Globus pallidus (tissue), 1 donor: ENCODE data around the gene LCP1.
"Not testable (repeated sequence)": the region's sequence is repeated elsewhere in the genome, so short reads cannot be mapped to it uniquely, and the experiment has no call there.

Experiments
- DNase-seq: peaks from one replicate; pipeline ENCODE4 v3.0.0-alpha.2; 2015; ENCODE audit warnings: low spot score

LCP1 gene, protein sequence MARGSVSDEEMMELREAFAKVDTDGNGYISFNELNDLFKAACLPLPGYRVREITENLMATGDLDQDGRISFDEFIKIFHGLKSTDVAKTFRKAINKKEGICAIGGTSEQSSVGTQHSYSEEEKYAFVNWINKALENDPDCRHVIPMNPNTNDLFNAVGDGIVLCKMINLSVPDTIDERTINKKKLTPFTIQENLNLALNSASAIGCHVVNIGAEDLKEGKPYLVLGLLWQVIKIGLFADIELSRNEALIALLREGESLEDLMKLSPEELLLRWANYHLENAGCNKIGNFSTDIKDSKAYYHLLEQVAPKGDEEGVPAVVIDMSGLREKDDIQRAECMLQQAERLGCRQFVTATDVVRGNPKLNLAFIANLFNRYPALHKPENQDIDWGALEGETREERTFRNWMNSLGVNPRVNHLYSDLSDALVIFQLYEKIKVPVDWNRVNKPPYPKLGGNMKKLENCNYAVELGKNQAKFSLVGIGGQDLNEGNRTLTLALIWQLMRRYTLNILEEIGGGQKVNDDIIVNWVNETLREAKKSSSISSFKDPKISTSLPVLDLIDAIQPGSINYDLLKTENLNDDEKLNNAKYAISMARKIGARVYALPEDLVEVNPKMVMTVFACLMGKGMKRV

DNA sequence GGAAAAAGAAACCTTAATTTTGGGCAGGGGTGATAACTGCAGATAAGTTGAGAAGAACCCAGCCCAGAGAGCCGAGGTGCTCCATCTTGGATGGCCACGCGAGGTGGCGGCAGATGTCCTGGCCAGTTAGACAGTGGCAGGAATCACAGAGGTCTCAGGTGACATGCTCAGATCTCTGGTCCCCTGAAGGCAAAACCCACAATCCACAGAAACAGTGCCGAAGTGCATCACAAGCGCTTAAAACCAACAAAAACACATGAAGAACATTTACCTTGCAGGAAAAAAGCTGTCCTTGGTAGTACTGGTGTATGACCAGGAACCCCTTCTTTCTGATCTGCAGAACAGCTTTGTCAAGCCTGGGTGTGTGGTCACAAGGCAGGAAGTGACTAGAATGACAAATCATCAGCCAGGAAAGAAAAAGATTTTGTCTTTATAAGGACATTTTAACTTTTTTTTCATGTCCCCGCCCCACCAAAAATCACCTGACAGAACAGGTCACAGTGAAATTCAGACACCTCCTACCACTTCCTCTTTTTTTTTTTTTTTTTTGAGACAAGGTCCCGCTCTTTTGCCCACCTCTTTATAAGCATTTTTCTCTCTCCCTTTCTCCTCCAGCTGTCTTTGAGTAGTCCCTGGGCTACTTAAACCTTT lies at the start of gene LCP1:
Gene LCP1, minus strand, starts transcription at position 338 of the 651 bp plus-strand sequence. CDS start 22,515 bp downstream, outside the sequence.
- DNase-seq: no peak

DNA sequence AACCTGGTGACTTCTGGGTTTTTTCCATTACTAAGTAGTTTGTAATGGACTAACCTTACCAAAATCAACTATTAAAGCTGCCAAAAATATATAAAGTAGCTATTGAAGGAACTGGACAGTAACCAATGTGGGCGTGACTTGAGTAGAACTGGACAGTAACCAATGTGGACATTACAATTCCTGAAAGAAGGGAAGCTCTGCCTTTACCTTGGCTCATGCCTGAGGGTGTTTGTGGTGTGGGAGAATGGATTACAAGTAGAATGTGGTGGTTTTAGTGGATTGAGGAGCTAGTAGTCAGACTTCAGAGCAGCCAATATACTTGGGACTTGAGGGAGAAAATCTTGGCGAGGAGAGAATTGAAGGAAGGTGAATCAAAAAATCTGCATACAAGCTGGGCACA lies 47.3 kb upstream of the LCP1 start:
- no peak for DNase-seq

GRCh38 chr13:46220234-46220633 lies 38.3 kb upstream of the LCP1 start:
- DNase-seq: not testable (repeated sequence)

GRCh38 chr13:46214741-46215140 lies 32.8 kb upstream of the LCP1 start:
- not testable (repeated sequence) for DNase-seq

- no peak for DNase-seq
Observed at GRCh38 chr13:46213242-46213641, 31.3 kb upstream of the LCP1 start.

- DNase-seq: peak; percentile 89
Observed at GRCh38 chr13:46211483-46212351, 29.7 kb upstream of the LCP1 start, which contains the start of gene LRRC63. TSS of gene LRRC63 (plus strand) at chr13:46211928. CDS start at chr13:46213035, 1,107 bp downstream.

GRCh38 chr13:46211116-46211482 lies 29.1 kb upstream of the LCP1 start:
- no peak for DNase-seq

- no peak for DNase-seq
Observed at GRCh38 chr13:46210362-46211083, 28.5 kb upstream of the LCP1 start.

- DNase-seq: no peak
Observed at GRCh38 chr13:46207828-46208227, 25.9 kb upstream of the LCP1 start.

- DNase-seq: no peak
Observed at GRCh38 chr13:46206143-46206542, 24.2 kb upstream of the LCP1 start.

DNA sequence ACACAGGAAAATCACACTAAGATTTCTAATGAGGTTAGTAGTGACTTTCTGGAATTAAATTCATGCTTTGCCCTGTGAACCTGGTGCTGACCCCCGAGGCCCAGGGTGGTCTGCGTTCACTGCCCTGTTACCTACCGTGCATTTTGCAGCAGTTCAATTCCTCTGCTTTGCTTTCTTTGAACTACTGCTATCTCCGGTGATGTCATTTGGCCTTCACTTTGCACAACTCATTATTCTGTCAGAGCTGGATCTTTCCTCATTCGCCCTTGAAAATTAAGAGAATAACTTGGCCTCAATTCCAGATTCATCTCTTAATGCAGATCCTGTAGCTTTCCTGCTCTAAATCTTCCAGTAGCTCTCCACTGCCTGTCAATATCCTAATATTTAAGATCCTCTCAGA lies 21.0 kb upstream of the LCP1 start:
- no peak for DNase-seq

DNA sequence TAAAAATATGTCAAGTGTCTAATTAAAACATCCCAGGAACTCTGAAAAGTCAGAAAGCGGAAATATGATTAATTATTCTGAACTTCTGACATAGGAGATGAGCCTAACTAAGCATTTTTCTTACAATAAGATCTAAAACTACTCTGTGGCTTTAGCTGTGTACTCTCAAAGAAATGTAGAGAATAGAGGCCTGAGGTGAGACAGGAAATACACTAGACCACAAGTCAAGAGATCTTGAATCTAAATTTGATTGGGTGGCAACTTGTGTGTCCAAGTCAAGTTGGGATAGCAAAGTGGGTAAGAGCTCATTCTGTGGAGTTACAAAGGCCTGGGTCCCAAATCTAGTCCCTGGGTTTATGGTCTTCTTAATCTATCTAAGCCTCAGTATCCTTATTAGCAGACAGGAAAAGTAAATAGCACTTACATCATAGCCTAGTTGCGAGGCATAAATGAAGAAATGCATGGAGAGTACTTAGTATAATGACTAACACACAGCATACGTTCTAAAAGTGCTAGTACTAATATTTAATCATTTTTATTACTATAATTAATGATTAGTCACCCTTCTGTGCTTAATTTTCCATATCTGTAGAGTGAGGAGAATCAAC lies 20.3 kb upstream of the LCP1 start:
- DNase-seq: no peak

DNA sequence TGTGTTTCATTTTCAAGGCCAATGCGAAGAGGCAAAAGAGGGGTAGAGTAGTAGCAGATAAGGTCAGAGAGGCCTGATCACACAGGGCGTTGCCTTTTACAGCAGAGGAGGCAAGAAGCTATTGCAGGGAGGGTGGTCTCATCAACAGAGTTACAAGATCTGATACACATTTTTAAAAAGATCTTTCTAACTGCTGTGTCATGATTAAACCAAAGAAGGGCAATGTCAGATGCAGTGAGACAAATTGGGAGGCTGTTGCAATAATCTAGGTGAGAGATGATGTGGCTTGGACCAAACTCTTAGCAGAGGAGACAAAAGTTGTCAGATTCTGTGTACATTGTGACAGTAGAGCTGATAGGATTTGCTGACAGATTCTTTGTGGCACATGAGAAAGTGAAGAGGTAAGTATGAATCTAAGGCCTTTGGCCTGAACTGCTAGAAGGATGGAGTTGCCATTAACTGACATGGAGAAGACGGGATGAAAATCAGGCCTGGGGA lies 16.8 kb upstream of the LCP1 start:
- DNase-seq: no peak

- no peak for DNase-seq
Observed at GRCh38 chr13:46197299-46198048, 15.5 kb upstream of the LCP1 start.

GRCh38 chr13:46195016-46195415 lies 13.0 kb upstream of the LCP1 start:
- DNase-seq: no peak

GRCh38 chr13:46192412-46192811 lies 10.4 kb upstream of the LCP1 start:
- DNase-seq: no peak

DNA sequence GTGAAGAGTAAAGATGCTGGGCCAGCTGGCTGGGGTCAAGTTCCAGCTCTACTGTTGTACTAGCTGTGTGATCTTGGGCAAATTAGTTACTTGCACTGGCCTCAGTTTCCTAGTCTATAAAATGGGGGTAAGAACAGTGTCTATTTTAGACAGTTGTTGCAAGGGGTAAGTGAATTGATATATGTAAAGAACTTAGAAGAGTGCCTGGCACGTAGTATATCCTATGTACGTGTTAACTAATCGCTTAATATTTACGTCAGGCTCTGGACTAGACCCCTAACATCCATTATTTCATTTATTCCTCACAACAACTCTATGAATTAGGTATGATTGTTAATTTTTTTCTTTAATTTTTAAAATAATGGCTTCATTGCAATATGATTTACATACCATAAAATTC lies 3.7 kb upstream of the LCP1 start:
- DNase-seq: no peak

DNA sequence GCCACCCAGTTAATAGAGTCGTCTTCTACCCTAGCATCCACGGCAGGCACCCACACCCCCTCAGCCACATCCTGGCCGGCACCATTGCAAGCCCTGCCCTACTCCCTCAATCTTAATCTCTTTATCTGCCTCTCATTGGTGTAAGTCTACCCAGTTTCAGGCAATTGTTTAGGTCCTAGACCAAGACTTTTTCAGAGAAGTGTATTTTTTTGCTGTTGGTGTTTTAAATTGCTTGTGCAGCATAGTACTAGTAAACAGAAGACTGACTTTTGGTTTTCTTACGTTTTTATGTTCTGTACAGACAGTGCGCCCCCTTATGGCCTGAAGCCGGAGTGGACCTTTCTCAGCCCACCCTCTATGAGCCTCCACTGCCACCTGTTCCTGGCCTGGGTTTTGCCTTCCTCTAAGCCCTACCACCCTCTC lies 2.3 kb upstream of the LCP1 start:
- no peak for DNase-seq

GRCh38 chr13:46183018-46183946 lies 1.3 kb upstream of the LCP1 start:
- no peak for DNase-seq
